Mammary epithelial cell (primary cell): Measurements from ENCODE around the gene DACH1.

Source experiments
- CTCF ChIP-seq, 2 donors: IDR thresholded peaks in 1 of 2; conservative IDR thresholded peaks in 1 of 2; 2 replicates each; pipeline ENCODE4 v1.5.1; 2011 to 2012; ENCODE audit warnings: inconsistent platforms in 2 of 2, low read length in 2 of 2, mild to moderate bottlenecking in 2 of 2, control low read depth in 1 of 2, low read depth in 1 of 2; ENCODE audit not compliant: insufficient read depth in 1 of 2; ENCODE audit errors: extremely low read depth in 1 of 2
- EZH2 ChIP-seq: IDR thresholded peaks from 2 replicates; pipeline ENCODE4 v1.6.1; 2012; ENCODE audit warnings: low read length, inconsistent platforms, borderline replicate concordance

- no peak for TF ChIP-seq CTCF (conservative IDR thresholded peaks at IDR 0.05 in 1 of 2, IDR thresholded peaks at IDR 0.05 in 1 of 2; ENCODE audit: extremely low read depth in 1 of 2, insufficient read depth in 1 of 2, low read depth in 1 of 2, low read length in 2 of 2)
- no peak for TF ChIP-seq EZH2
These were observed 275.6 kb downstream of the DACH1 start for GRCh38 chr13:71591374-71591773.
